GM23338 (cell line): ENCODE data around the gene ADGRB3. TPM values are rescaled to one million over a fixed set of nuclear protein-coding genes. Genes with fewer than 3 reads are reported as not detected.

Experiments
- ATAC-seq: fragments of 200-7000 bp; cut with Tn5 transposase; 3 replicates; pipeline ENCODE4 v1.9.1; 2020
- DNase-seq: peaks from one replicate; pipeline ENCODE4 v3.0.0-alpha.2; 2015; ENCODE audit warnings: low spot score
- H2AFZ ChIP-seq: fragments of 200-600 bp; sonication (generic); 2 replicates; pipeline ENCODE4 v1.8.0; 2016; ENCODE audit warnings: antibody characterized with exemption, mild to moderate bottlenecking, moderate library complexity
- H3F3A ChIP-seq: fragments of 200-600 bp; sonication (generic); replicated peaks from 2 replicates; pipeline ENCODE4 v1.8.0; 2017; ENCODE audit warnings: antibody characterized with exemption, mixed run types, low read depth
- H3K27ac ChIP-seq: fragments of 200-600 bp; sonication (generic); 2 replicates; pipeline ENCODE4 v1.6.1; 2016; ENCODE audit warnings: low read depth
- H3K27me3 ChIP-seq: fragments of 200-600 bp; sonication (generic); 2 replicates; pipeline ENCODE4 v1.8.0; 2016; ENCODE audit warnings: mild to moderate bottlenecking, mixed run types, moderate library complexity; ENCODE audit not compliant: insufficient read depth
- H3K36me3 ChIP-seq: fragments of 200-600 bp; sonication (generic); 2 replicates; pipeline ENCODE4 v1.8.0; 2016; ENCODE audit warnings: mild to moderate bottlenecking; ENCODE audit not compliant: insufficient read depth
- H3K4me1 ChIP-seq: fragments of 200-600 bp; sonication (generic); 2 replicates; pipeline ENCODE4 v1.8.0; 2016; ENCODE audit warnings: mild to moderate bottlenecking, moderate library complexity; ENCODE audit not compliant: insufficient read depth
- H3K4me2 ChIP-seq: fragments of 200-600 bp; sonication (generic); 2 replicates; pipeline ENCODE4 v1.7.1; 2017; ENCODE audit warnings: mixed run types
- H3K4me3 ChIP-seq: fragments of 200-600 bp; sonication (generic); 2 replicates; pipeline ENCODE4 v1.6.1; 2016; ENCODE audit warnings: mixed run types
- H3K79me2 ChIP-seq: fragments of 200-600 bp; sonication (generic); replicated peaks from 2 replicates; pipeline ENCODE4 v1.8.0; 2017; ENCODE audit warnings: mild to moderate bottlenecking; ENCODE audit not compliant: insufficient read depth
- H3K9me2 ChIP-seq: fragments of 200-600 bp; sonication (generic); 2 replicates; pipeline ENCODE4 v1.8.0; 2017; ENCODE audit not compliant: insufficient read depth
- H4K20me1 ChIP-seq: fragments of 200-600 bp; sonication (generic); replicated peaks from 2 replicates; pipeline ENCODE4 v1.8.0; 2017; ENCODE audit warnings: mild to moderate bottlenecking; ENCODE audit not compliant: insufficient read depth
- H3K27ac Mint-ChIP-seq: 2 replicates; pipeline ENCODE4 v1.8.0; 2020; ENCODE audit warnings: inconsistent platforms, mild to moderate bottlenecking, moderate library complexity, mixed read lengths
- H3K27me3 Mint-ChIP-seq: 3 replicates; pipeline ENCODE4 v1.8.0; 2022; ENCODE audit warnings: low read depth, mild to moderate bottlenecking, moderate library complexity, mixed read lengths, inconsistent platforms; ENCODE audit not compliant: insufficient read depth, poor library complexity
- H3K36me3 Mint-ChIP-seq: 3 replicates; pipeline ENCODE4 v1.8.0; 2021; ENCODE audit warnings: low read depth, mild to moderate bottlenecking, inconsistent platforms, moderate library complexity, mixed read lengths
- H3K4me1 Mint-ChIP-seq: 3 replicates; pipeline ENCODE4 v1.8.0; 2020; ENCODE audit warnings: mild to moderate bottlenecking, inconsistent platforms, mixed read lengths
- H3K4me3 Mint-ChIP-seq: 3 replicates; pipeline ENCODE4 v1.8.0; 2021; ENCODE audit warnings: moderate library complexity, mild to moderate bottlenecking, inconsistent platforms, mixed read lengths
- H3K9me3 Mint-ChIP-seq: 3 replicates; pipeline ENCODE4 v1.8.0; 2020; ENCODE audit warnings: moderate library complexity, mild to moderate bottlenecking, inconsistent platforms, mixed read lengths
- CREB1 ChIP-seq: fragments of 250-450 bp; sonication (Bioruptor Pico); IDR thresholded peaks from 2 replicates; pipeline ENCODE4 v1.5.0; 2020; ENCODE audit warnings: low read depth, mild to moderate bottlenecking, moderate library complexity
- CTCF ChIP-seq, 2 experiments: fragments of 200-600 bp in 1 of 2; sonication (generic) in 1 of 2; conservative IDR thresholded peaks; 2 replicates each; pipeline versions ENCODE4 v1.5.1 to v1.6.1; 2016 to 2017; ENCODE audit warnings: antibody characterized with exemption in 2 of 2, low read depth in 2 of 2, mild to moderate bottlenecking in 2 of 2, moderate library complexity in 1 of 2
- EZH2 ChIP-seq: fragments of 200-600 bp; sonication (generic); IDR thresholded peaks from one replicate; pipeline ENCODE4 v1.8.0; 2017; ENCODE audit warnings: antibody characterized with exemption, mild to moderate bottlenecking, low read depth; ENCODE audit not compliant: unreplicated experiment
- EZH2phosphoT487 ChIP-seq: fragments of 200-600 bp; sonication (generic); IDR thresholded peaks from one replicate; pipeline ENCODE4 v1.8.1; 2018; ENCODE audit warnings: antibody characterized with exemption; ENCODE audit not compliant: unreplicated experiment
- JUNB ChIP-seq: IDR thresholded peaks from one replicate; pipeline ENCODE4 v1.6.1; 2016; ENCODE audit warnings: antibody characterized with exemption; ENCODE audit not compliant: unreplicated experiment
- NANOG ChIP-seq: IDR thresholded peaks from 2 replicates; pipeline ENCODE4 v1.6.1; 2016; ENCODE audit warnings: antibody characterized with exemption, borderline replicate concordance
- POLR2AphosphoS5 ChIP-seq: IDR thresholded peaks from 2 replicates; pipeline ENCODE4 v1.6.1; 2016; ENCODE audit warnings: antibody characterized with exemption, low read depth
- STAT1 ChIP-seq: IDR thresholded peaks from one replicate; pipeline ENCODE4 v1.6.1; 2016; ENCODE audit warnings: antibody characterized with exemption; ENCODE audit not compliant: unreplicated experiment
- ZNF114 ChIP-seq: fragments of 250-450 bp; sonication (Bioruptor Pico); IDR thresholded peaks from 2 replicates; pipeline ENCODE4 v1.5.0; 2020; ENCODE audit warnings: mild to moderate bottlenecking, moderate library complexity
- ZNF331 ChIP-seq: fragments of 250-450 bp; sonication (Bioruptor Pico); IDR thresholded peaks from 2 replicates; pipeline ENCODE4 v1.5.0; 2020; ENCODE audit warnings: low read depth, mild to moderate bottlenecking, moderate library complexity
- polyA plus RNA-seq: library from polyadenylated mRNA; unstranded; fragments of >200 nt; fragmentation: Nextera tagmentation; extraction: Ambion mirVana; gene quantifications from 2 replicates; pipeline ENCODE4 v1.2.1, GENCODE V29; 2016
- total RNA-seq: library from RNA; depleted of rRNA; stranded (reverse); fragments of >200 nt; shearing (Covaris generic); gene quantifications from 2 replicates; pipeline ENCODE4 v1.2.3, GENCODE V29; 2014
- TF ChIP-seq, protein P1 (sequence below): IDR thresholded peaks from 2 replicates; pipeline ENCODE4 v1.6.1; 2016; ENCODE audit warnings: antibody characterized with exemption
- TF ChIP-seq, protein P2 (sequence below): IDR thresholded peaks from one replicate; pipeline ENCODE4 v1.6.1; 2018; ENCODE audit warnings: antibody characterized with exemption; ENCODE audit not compliant: unreplicated experiment
- TF ChIP-seq, protein P3 (sequence below): fragments of 250-450 bp; sonication (Bioruptor Pico); IDR thresholded peaks from 2 replicates; pipeline ENCODE4 v1.5.0; 2020; ENCODE audit warnings: mild to moderate bottlenecking, moderate library complexity

ADGRB3 gene
- total and polyA plus RNA-seq, 2 experiments from 2014 or later: 0.92 to 4.0 TPM

GRCh38 chr6:68919537-68919936 is 284.5 kb downstream of the ADGRB3 start:
- Histone ChIP-seq H3K4me1 (peaks cover 11% of the 10 kb centered on the region; the same call in 1 of the 2 replicates), H3K9me2 (no peaks in the 10 kb centered on the region), H3K4me3 (no peak overlapping the region), H3F3A (no peaks in the 10 kb centered on the region), H4K20me1 (no peaks in the 10 kb centered on the region), H3K4me2 (no peak overlapping the region), H3K79me2 (no peaks in the 10 kb centered on the region), H3K27ac (no peak overlapping the region), H2AFZ (no peak overlapping the region), H3K27me3 (no peaks in the 10 kb centered on the region), H3K36me3 (no peaks in the 10 kb centered on the region)
- no peak for ATAC-seq
- Mint-ChIP-seq H3K9me3 (no peaks in the 10 kb centered on the region), H3K4me3 (no peak overlapping the region), H3K27me3 (peaks cover 4% of the 10 kb centered on the region), H3K27ac (no peak overlapping the region), H3K36me3 (no peaks in the 10 kb centered on the region; the same call in 2 of the 3 replicates), H3K4me1 (peaks cover 8% of the 10 kb centered on the region)
- TF ChIP-seq JUNB (no peak), EZH2 (no peak), ZNF331 (CRISPR knock-in tag) (no peak), EZH2phosphoT487 (no peak), NANOG (no peak), CTCF (conservative IDR thresholded peaks at IDR 0.05; ENCODE audit: low read depth in 2 of 2) (no peak), POLR2AphosphoS5 (no peak), ZNF114 (no peak), CREB1 (CRISPR knock-in tag) (no peak), STAT1 (no peak)
- TF ChIP-seq, protein P1, sequence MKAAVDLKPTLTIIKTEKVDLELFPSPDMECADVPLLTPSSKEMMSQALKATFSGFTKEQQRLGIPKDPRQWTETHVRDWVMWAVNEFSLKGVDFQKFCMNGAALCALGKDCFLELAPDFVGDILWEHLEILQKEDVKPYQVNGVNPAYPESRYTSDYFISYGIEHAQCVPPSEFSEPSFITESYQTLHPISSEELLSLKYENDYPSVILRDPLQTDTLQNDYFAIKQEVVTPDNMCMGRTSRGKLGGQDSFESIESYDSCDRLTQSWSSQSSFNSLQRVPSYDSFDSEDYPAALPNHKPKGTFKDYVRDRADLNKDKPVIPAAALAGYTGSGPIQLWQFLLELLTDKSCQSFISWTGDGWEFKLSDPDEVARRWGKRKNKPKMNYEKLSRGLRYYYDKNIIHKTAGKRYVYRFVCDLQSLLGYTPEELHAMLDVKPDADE: no peak
- TF ChIP-seq, protein P2, sequence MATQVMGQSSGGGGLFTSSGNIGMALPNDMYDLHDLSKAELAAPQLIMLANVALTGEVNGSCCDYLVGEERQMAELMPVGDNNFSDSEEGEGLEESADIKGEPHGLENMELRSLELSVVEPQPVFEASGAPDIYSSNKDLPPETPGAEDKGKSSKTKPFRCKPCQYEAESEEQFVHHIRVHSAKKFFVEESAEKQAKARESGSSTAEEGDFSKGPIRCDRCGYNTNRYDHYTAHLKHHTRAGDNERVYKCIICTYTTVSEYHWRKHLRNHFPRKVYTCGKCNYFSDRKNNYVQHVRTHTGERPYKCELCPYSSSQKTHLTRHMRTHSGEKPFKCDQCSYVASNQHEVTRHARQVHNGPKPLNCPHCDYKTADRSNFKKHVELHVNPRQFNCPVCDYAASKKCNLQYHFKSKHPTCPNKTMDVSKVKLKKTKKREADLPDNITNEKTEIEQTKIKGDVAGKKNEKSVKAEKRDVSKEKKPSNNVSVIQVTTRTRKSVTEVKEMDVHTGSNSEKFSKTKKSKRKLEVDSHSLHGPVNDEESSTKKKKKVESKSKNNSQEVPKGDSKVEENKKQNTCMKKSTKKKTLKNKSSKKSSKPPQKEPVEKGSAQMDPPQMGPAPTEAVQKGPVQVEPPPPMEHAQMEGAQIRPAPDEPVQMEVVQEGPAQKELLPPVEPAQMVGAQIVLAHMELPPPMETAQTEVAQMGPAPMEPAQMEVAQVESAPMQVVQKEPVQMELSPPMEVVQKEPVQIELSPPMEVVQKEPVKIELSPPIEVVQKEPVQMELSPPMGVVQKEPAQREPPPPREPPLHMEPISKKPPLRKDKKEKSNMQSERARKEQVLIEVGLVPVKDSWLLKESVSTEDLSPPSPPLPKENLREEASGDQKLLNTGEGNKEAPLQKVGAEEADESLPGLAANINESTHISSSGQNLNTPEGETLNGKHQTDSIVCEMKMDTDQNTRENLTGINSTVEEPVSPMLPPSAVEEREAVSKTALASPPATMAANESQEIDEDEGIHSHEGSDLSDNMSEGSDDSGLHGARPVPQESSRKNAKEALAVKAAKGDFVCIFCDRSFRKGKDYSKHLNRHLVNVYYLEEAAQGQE: no peak
- TF ChIP-seq, protein P3, sequence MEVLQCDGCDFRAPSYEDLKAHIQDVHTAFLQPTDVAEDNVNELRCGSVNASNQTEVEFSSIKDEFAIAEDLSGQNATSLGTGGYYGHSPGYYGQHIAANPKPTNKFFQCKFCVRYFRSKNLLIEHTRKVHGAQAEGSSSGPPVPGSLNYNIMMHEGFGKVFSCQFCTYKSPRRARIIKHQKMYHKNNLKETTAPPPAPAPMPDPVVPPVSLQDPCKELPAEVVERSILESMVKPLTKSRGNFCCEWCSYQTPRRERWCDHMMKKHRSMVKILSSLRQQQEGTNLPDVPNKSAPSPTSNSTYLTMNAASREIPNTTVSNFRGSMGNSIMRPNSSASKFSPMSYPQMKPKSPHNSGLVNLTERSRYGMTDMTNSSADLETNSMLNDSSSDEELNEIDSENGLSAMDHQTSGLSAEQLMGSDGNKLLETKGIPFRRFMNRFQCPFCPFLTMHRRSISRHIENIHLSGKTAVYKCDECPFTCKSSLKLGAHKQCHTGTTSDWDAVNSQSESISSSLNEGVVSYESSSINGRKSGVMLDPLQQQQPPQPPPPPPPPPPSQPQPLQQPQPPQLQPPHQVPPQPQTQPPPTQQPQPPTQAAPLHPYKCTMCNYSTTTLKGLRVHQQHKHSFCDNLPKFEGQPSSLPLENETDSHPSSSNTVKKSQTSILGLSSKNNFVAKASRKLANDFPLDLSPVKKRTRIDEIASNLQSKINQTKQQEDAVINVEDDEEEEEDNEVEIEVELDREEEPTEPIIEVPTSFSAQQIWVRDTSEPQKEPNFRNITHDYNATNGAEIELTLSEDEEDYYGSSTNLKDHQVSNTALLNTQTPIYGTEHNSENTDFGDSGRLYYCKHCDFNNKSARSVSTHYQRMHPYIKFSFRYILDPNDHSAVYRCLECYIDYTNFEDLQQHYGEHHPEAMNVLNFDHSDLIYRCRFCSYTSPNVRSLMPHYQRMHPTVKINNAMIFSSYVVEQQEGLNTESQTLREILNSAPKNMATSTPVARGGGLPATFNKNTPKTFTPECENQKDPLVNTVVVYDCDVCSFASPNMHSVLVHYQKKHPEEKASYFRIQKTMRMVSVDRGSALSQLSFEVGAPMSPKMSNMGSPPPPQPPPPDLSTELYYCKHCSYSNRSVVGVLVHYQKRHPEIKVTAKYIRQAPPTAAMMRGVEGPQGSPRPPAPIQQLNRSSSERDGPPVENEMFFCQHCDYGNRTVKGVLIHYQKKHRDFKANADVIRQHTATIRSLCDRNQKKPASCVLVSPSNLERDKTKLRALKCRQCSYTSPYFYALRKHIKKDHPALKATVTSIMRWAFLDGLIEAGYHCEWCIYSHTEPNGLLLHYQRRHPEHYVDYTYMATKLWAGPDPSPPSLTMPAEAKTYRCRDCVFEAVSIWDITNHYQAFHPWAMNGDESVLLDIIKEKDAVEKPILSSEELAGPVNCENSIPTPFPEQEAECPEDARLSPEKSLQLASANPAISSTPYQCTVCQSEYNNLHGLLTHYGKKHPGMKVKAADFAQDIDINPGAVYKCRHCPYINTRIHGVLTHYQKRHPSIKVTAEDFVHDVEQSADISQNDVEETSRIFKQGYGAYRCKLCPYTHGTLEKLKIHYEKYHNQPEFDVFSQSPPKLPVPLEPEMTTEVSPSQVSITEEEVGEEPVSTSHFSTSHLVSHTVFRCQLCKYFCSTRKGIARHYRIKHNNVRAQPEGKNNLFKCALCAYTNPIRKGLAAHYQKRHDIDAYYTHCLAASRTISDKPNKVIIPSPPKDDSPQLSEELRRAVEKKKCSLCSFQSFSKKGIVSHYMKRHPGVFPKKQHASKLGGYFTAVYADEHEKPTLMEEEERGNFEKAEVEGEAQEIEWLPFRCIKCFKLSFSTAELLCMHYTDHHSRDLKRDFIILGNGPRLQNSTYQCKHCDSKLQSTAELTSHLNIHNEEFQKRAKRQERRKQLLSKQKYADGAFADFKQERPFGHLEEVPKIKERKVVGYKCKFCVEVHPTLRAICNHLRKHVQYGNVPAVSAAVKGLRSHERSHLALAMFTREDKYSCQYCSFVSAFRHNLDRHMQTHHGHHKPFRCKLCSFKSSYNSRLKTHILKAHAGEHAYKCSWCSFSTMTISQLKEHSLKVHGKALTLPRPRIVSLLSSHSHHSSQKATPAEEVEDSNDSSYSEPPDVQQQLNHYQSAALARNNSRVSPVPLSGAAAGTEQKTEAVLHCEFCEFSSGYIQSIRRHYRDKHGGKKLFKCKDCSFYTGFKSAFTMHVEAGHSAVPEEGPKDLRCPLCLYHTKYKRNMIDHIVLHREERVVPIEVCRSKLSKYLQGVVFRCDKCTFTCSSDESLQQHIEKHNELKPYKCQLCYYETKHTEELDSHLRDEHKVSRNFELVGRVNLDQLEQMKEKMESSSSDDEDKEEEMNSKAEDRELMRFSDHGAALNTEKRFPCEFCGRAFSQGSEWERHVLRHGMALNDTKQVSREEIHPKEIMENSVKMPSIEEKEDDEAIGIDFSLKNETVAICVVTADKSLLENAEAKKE (CRISPR knock-in tag): no peak
- no peak for DNase-seq
